COR-L47 (cell line): ENCODE results near the gene ZNF8.
A peak's percentile ranks its signal among the peaks of the same experiment; 100 is the strongest.
"Not testable (repeated sequence)": the region's sequence is repeated elsewhere in the genome, so short reads cannot be mapped to it uniquely, and the experiment has no call there.

Source experiments
- DNase-seq: peaks from one replicate; lab custom pipeline; 2025; lab: John Stamatoyannopoulos, UW

Gene ZNF8

GRCh38 chr19:58278541-58279041, at the start of gene ZNF8:
ZNF8 (plus strand) TSS chr19:58278955; CDS start chr19:58279082, 127 bp downstream.
- peak; percentile 99 for DNase-seq

GRCh38 chr19:58229255-58229639, 49.5 kb upstream of the ZNF8 start:
- peak; percentile 45 for DNase-seq

GRCh38 chr19:58237324-58237723, 41.4 kb upstream of the ZNF8 start:
- no peak for DNase-seq

GRCh38 chr19:58243351-58243750, 35.4 kb upstream of the ZNF8 start:
- no peak for DNase-seq

GRCh38 chr19:58248886-58249285, 29.9 kb upstream of the ZNF8 start:
- no peak for DNase-seq

DNA sequence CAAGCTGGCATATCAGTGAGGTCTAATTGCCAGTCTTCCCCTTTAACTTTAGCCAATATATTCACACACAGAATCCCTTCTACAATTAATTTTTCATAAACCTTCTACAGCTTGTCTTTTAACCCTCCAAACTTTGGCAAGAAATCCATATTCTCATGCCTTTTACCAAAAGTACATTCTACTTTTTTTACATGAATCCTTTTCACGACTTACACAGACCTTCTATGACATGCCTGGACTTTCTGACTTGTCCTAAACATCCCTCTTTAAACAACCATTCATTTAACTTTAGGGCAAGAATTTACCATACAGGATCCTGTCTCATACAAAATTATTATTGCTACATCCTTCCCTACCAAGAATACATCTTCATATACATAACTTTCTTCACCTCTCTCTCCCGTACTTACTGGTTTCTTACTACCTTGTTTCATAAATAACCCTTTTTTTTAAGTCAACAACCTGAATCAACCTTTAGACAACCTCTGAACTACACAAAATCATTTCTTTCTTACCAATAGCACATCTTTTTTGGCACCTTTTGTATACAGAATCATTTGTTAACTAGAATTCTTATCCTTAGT, 26.6 kb upstream of the ZNF8 start:
- no peak for DNase-seq

DNA sequence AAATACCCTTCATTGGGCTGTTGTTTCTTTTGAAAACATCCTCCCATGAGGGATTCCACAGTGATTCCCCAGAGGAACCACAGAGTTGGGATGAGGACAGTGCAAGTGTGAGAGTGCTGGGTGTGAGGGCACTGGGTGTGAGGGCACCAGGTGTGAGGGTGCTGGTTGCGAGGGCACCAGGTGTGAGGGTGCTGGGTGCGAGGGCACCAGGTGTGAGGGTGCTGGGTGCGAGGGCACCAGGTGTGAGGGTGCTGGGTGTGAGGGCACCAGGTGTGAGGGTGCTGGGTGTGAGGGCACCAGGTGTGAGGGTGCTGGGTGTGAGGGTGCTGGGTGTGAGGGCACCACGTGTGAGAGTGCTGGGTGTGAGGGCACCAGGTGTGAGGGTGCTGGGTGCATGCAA, 20.5 kb upstream of the ZNF8 start:
- DNase-seq: not testable (repeated sequence)

- no peak for DNase-seq
Measured at GRCh38 chr19:58261600-58261967, 17.2 kb upstream of the ZNF8 start.

DNA sequence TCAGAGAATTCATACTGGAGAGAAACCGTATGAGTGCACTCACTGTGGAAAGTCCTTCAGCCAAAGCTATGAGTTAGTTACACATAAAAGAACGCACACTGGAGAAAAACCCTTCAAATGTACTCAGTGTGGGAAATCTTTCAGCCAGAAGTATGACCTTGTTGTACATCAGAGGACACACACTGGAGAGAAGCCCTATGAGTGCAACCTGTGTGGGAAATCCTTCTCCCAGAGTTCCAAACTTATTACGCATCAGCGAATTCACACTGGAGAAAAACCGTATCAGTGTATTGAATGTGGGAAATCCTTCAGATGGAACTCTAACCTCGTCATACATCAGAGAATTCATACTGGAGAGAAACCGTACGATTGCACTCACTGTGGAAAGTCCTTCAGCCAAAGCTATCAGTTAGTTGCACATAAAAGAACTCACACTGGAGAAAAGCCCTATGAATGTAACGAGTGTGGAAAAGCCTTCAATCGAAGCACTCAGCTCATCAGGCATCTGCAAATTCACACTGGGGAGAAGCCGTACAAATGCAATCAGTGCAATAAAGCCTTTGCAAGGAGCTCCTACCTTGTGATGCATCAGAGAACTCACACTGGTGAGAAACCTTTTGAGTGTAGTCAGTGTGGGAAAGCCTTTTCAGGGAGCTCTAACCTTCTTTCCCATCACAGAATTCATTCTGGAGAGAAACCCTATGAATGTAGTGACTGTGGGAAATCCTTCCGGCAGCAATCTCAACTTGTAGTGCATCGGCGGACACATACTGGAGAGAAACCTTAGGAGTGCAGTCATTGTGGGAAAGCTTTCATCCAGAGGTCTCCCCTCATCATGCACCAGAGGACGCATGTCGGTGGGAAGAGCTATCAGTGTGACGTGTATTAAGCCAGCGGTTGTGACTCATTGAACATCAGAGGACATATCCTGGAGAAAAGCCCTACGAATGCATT, 16.5 kb upstream of the ZNF8 start:
- DNase-seq: no peak

- DNase-seq: no peak
Measured at GRCh38 chr19:58262922-58263296, 15.8 kb upstream of the ZNF8 start.

GRCh38 chr19:58265100-58265499, 13.7 kb upstream of the ZNF8 start:
- DNase-seq: no peak

GRCh38 chr19:58268344-58268743, 10.4 kb upstream of the ZNF8 start:
- DNase-seq: no peak

GRCh38 chr19:58274771-58275201, 4.0 kb upstream of the ZNF8 start:
- DNase-seq: no peak

DNA sequence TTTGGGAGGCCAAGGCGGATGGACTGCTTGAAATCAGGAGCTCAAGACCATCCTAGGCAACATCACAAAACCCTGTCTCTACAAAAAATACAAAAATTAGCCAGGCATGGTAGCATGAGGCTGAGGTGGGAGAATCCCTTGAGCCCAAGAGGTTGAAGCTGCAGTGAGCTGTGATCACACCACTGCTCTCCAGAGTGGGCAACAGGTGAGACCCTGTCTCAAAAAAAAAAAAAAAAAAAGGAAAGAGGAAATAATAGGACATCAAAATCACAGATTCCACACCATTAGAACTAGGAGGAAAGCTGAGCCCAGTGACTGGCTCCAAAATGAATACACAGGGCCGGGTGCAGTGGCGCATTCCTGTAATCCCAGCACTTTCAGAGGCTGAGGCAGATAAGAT, 3.2 kb upstream of the ZNF8 start:
- no peak for DNase-seq

DNA sequence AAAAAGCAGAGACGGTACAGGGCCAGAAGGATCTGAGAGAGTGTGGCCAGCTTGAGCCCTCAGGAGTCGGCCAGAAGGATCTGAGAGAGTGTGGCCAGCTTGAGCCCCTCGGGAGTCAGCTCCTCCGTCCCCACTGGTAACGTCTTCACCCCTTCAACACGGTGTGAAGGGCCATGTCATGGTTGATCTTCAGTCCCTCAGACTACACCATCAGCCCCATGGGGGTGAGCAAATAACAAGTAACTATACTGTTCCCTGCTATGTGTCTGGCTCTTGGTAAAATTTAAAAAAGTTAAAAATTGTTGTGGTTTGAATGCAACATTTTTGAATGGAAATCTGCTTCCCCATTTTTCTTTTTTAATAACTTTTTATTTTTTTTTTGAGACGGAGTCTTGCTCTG, 1.6 kb upstream of the ZNF8 start:
- no peak for DNase-seq

GRCh38 chr19:58277748-58278540, 811 bp upstream of the ZNF8 start:
- no peak for DNase-seq

DNA sequence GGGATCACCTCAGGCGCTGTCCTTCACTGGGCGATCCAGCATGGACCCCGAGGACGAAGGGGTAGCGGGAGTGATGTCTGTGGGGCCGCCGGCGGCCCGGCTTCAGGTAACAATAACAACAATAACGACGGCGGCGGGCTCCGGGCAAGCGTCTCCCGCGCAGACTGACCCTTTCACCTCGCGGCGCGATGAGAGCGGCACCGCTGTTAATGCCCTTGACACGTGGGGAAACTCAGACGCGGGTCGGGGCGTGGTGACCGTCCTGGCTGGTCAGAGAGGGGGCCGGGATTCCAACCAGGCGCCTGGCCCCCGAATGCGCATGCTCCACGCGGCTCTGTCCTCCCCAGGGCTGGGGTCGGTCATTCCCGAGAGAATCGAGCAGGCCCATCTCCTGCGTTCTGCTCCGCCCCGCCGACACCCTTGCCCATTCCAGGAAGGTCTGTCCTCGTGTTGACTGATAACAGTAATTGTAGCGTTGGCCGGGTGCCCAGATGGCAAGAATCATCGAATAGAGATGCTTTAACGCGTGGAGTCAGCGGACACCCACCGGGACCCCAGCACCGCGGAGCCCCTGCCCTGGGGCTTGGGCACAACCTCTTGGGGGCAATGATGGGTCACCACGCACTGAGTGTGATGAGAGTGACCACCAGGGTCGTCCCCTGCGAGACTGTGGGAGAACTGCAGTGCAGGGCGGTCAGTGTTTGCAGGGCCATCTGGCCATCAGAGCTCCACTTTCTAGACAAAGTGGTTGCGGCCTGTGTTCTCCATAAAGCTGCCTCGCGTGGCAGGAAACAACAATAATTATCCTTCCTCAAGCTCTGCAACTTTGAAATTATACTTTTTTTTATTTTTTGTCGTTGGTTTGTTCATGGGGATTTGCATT, 528 bp downstream of the ZNF8 start:
- DNase-seq: peak; percentile 92

DNA sequence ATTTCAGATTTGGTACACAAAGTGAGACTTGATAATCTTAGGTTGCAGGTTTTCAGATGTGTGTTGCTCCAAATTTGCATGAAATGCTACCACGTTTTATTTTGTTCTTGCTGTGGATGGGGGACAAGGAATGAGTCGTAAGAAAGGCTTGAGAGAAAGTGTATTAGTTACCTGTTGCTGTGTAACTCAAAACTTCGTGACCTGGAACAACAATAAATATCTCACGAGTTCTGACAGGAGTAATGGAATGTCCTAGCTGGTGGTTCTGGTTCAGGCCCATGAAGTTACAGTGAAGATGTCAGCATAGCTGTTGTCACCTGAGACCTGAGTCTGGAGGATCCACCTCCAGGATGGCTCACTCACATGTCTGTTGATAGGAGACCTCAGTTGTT, 1.2 kb downstream of the ZNF8 start:
- DNase-seq: no peak

DNA sequence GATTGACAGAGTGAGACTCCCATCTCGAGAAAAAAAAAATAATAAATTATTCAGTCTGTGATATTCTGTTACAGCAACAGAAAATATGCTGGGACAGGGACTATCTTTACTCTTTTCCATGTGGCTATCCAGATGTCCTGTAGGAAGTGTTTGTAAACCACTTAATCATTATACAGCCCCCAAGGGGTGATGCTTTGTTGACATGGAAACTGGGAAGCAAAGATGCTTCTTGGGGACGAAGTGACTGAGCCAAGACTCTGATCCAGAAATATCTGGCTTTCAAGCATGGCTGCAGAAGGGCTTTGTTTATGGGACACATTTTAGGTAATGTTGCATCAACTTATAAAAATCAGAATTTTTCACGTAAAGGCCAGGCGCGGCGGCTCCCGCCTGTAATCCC, 5.4 kb downstream of the ZNF8 start:
- no peak for DNase-seq

GRCh38 chr19:58291943-58292342, 13.2 kb downstream of the ZNF8 start:
- no peak for DNase-seq

DNA sequence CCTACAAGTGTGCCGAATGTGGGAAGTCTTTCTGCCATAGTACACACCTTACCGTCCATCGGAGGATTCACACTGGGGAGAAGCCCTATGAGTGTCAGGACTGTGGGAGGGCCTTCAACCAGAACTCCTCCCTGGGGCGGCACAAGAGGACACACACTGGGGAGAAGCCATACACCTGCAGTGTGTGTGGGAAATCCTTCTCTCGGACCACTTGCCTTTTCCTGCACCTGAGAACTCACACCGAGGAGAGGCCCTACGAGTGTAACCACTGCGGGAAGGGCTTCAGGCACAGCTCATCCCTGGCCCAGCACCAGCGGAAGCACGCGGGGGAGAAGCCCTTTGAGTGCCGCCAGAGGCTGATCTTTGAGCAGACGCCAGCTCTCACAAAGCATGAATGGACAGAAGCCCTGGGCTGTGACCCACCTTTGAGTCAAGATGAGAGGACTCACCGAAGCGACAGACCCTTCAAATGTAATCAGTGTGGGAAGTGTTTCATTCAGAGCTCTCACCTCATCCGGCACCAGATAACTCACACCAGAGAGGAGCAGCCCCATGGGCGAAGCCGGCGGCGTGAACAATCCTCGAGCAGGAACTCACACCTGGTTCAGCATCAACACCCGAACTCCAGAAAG, 16.1 kb downstream of the ZNF8 start:
- no peak for DNase-seq
